ACHN (cell line): Measurements from ENCODE around the gene ZDHHC19.
"Not testable (repeated sequence)": the region's sequence is repeated elsewhere in the genome, so short reads cannot be mapped to it uniquely, and the experiment has no call there.

Experiments
- DNase-seq: peaks from one replicate; pipeline ENCODE4 v3.0.0-alpha.2; 2015
- in situ Hi-C: cut with HindIII; loops from 2 replicates; pipeline ENCODE4 v1.10.0; 2017; ENCODE audit warnings: low sequenced_read_pairs, low pct_ligation_motif_present, low pct_unique_long_range_greater_than_20kb

ZDHHC19 gene

GRCh38 chr3:196165006-196165575 is 46.1 kb downstream of the ZDHHC19 start:
- in situ Hi-C loops, DNase-seq: not testable (repeated sequence)

GRCh38 chr3:196164576-196164975 is 46.6 kb downstream of the ZDHHC19 start:
- no peak for DNase-seq
- in situ Hi-C loops, result no loop called here

GRCh38 chr3:196163666-196164493 is 47.3 kb downstream of the ZDHHC19 start:
- in situ Hi-C loops, result no loop called here
- no peak for DNase-seq

- in situ Hi-C loops, result no loop called here
Measured at GRCh38 chr3:196163212-196163611, 48.0 kb downstream of the ZDHHC19 start.

GRCh38 chr3:196162679-196163078 is 48.5 kb downstream of the ZDHHC19 start:
- no peak for DNase-seq
- in situ Hi-C loops, result no loop called here

More at GRCh38 chr3:196163212-196163611, 48.0 kb downstream of the ZDHHC19 start:
- no peak for DNase-seq

GRCh38 chr3:196159952-196160804 is 51.0 kb downstream of the ZDHHC19 start:
- DNase-seq, result no peak
- in situ Hi-C loops, result no loop called here

GRCh38 chr3:196159526-196159925 is 51.7 kb downstream of the ZDHHC19 start:
- in situ Hi-C loops, result no loop called here

GRCh38 chr3:196156160-196156559 is 55.0 kb downstream of the ZDHHC19 start:
- in situ Hi-C loops, result no loop called here
- no peak for DNase-seq

More at GRCh38 chr3:196159526-196159925, 51.7 kb downstream of the ZDHHC19 start:
- DNase-seq, result no peak

GRCh38 chr3:196150481-196150880 is 60.7 kb downstream of the ZDHHC19 start:
- DNase-seq, result no peak
- in situ Hi-C loops, result no loop called here

GRCh38 chr3:196149831-196150301 is 61.3 kb downstream of the ZDHHC19 start:
- in situ Hi-C loops, result no loop called here
- no peak for DNase-seq

GRCh38 chr3:196149375-196149774 is 61.8 kb downstream of the ZDHHC19 start:
- DNase-seq, result no peak
- in situ Hi-C loops, result no loop called here
